HG03064 (cell line): ENCODE data around the gene NES.
"Not testable (repeated sequence)": the region's sequence is repeated elsewhere in the genome, so short reads cannot be mapped to it uniquely, and the experiment has no call there.

ENCODE experiments used
- ATAC-seq: cut with Tn5 transposase; IDR thresholded peaks from one replicate; pipeline ENCODE4 v1.9.1; 2021; ENCODE audit warnings: low read depth; ENCODE audit not compliant: unreplicated experiment

The NES gene

GRCh38 chr1:156648496-156648895 lies 28.7 kb downstream of the NES start:
- no peak for ATAC-seq

- no peak for ATAC-seq
Observed at GRCh38 chr1:156647351-156647750, 29.9 kb downstream of the NES start.

GRCh38 chr1:156646738-156647211 lies 30.4 kb downstream of the NES start:
- no peak for ATAC-seq

- ATAC-seq: no peak
Observed at GRCh38 chr1:156645666-156646065, 31.5 kb downstream of the NES start.

GRCh38 chr1:156645056-156645455 lies 32.2 kb downstream of the NES start:
- ATAC-seq: no peak

GRCh38 chr1:156644640-156645039 lies 32.6 kb downstream of the NES start:
- no peak for ATAC-seq

- no peak for ATAC-seq
Observed at GRCh38 chr1:156644146-156644545, 33.1 kb downstream of the NES start.

GRCh38 chr1:156643778-156644092 lies 33.5 kb downstream of the NES start:
- ATAC-seq: no peak

GRCh38 chr1:156643049-156643777 lies 34.0 kb downstream of the NES start:
- ATAC-seq: no peak

GRCh38 chr1:156642265-156643048 lies 34.8 kb downstream of the NES start:
- no peak for ATAC-seq

- ATAC-seq: no peak
Observed at GRCh38 chr1:156641761-156642264, 35.4 kb downstream of the NES start, which contains the start of gene BCAN. BCAN (plus strand) TSS chr1:156642117; CDS start chr1:156646055, 3,938 bp downstream.

- ATAC-seq: no peak
Observed at GRCh38 chr1:156640842-156641706, 36.1 kb downstream of the NES start.

- no peak for ATAC-seq
Observed at GRCh38 chr1:156639601-156640101, 37.6 kb downstream of the NES start.

GRCh38 chr1:156638189-156638985 lies 38.8 kb downstream of the NES start:
- no peak for ATAC-seq

GRCh38 chr1:156632355-156632754 lies 44.9 kb downstream of the NES start:
- no peak for ATAC-seq

GRCh38 chr1:156631152-156631551 lies 46.1 kb downstream of the NES start:
- ATAC-seq: not testable (repeated sequence)

GRCh38 chr1:156629823-156630449 lies 47.3 kb downstream of the NES start:
- ATAC-seq: no peak

GRCh38 chr1:156627313-156627880 lies 49.8 kb downstream of the NES start:
- no peak for ATAC-seq

- no peak for ATAC-seq
Observed at GRCh38 chr1:156626079-156626438, 51.1 kb downstream of the NES start.
